RWPE1 (cell line): ENCODE measurements around the gene POPDC2.
"Not testable (repeated sequence)": the region's sequence is repeated elsewhere in the genome, so short reads cannot be mapped to it uniquely, and the experiment has no call there.

ENCODE experiments used
- CTCF ChIA-PET: fragments of 350-600 bp; sonication (Branson Sonifier 250); formaldehyde crosslinking; extraction: SDS; loops from one replicate; lab custom pipeline; 2021; lab: Yijun Ruan, JAX
- POLR2A ChIA-PET: fragments of 400-600 bp; formaldehyde crosslinking; extraction: SDS; loops from one replicate; lab custom pipeline; 2020; ENCODE audit warnings: antibody characterized with exemption; ENCODE audit not compliant: low non-redundant PET; lab: Yijun Ruan, JAX
- DNase-seq: peaks from one replicate; pipeline ENCODE4 v3.0.0; 2012; ENCODE audit warnings: low spot score
- H3K27ac ChIP-seq: fragments of 450-650 bp; 2 replicates; pipeline ENCODE4 v1.5.1; 2017
- CTCF ChIP-seq: fragments of 450-650 bp; conservative IDR thresholded peaks from 2 replicates; pipeline ENCODE4 v1.5.1; 2017; ENCODE audit warnings: low read depth, mild to moderate bottlenecking

Gene POPDC2

GRCh38 chr3:119598410-119599098 is 61.8 kb downstream of the POPDC2 start:
- no peak for TF ChIP-seq CTCF
- POLR2A ChIA-PET = no interaction called here
- no peak for DNase-seq
- H3K27ac ChIP-seq = no peak overlapping the region
- CTCF ChIA-PET = no interaction called here

- POLR2A ChIA-PET = no interaction called here
- no peak within 1 kb of the TSS for H3K27ac ChIP-seq
- no peak for TF ChIP-seq CTCF
- CTCF ChIA-PET = no interaction called here
- no peak for DNase-seq
Observed at GRCh38 chr3:119597548-119598288, 62.7 kb downstream of the POPDC2 start, which contains the start of gene PLA1A. Gene PLA1A (plus strand): TSS chr3:119597885. CDS start chr3:119597914, 29 bp downstream.

- ChIA-PET CTCF (interaction anchor here (0.6 kb wide), 1 partner anchor 11 kb away, joined by 3 read pairs; no protein-coding TSS in a partner anchor), POLR2A (no interaction called here)
- no peak for DNase-seq
- H3K27ac ChIP-seq = no peak overlapping the region
- no peak for TF ChIP-seq CTCF
Observed at GRCh38 chr3:119596398-119596797, 64.0 kb downstream of the POPDC2 start.

GRCh38 chr3:119595639-119596334 is 64.6 kb downstream of the POPDC2 start:
- CTCF ChIA-PET = interaction anchor here (0.6 kb wide), 1 partner anchor 12 kb away, joined by 3 read pairs; no protein-coding TSS in a partner anchor
- no peak overlapping the region for H3K27ac ChIP-seq
- no peak for DNase-seq
- TF ChIP-seq CTCF = no peak
- POLR2A ChIA-PET = no interaction called here

- POLR2A ChIA-PET, DNase-seq, H3K27ac ChIP-seq: not testable (repeated sequence)
- CTCF ChIA-PET = interaction anchor here (0.6 kb wide), 1 partner anchor 207 kb away, joined by 5 read pairs; no protein-coding TSS in a partner anchor
Observed at GRCh38 chr3:119594929-119595328, 65.5 kb downstream of the POPDC2 start.

- TF ChIP-seq CTCF = no peak
- POLR2A ChIA-PET = interaction anchor here (0.6 kb wide), 1 partner anchor 211 kb away, joined by 7 read pairs; no protein-coding TSS in a partner anchor
- CTCF ChIA-PET = no interaction called here
- H3K27ac ChIP-seq = no peak overlapping the region
- DNase-seq = no peak
Observed at GRCh38 chr3:119594066-119594465, 66.3 kb downstream of the POPDC2 start.
